GM18868 (cell line): ENCODE results near the gene MARK2.
A peak's percentile ranks its signal among the peaks of the same experiment; 100 is the strongest.

ENCODE experiments used
- ATAC-seq: cut with Tn5 transposase; IDR thresholded peaks from one replicate; pipeline ENCODE4 v1.9.1; 2021; ENCODE audit warnings: mild to moderate bottlenecking, moderate library complexity; ENCODE audit not compliant: unreplicated experiment

MARK2 gene

GRCh38 chr11:63907808-63908530 lies 69.1 kb downstream of the MARK2 start:
- no peak for ATAC-seq

- ATAC-seq, result no peak
Observed at GRCh38 chr11:63908631-63909401, 69.9 kb downstream of the MARK2 start.

- no peak for ATAC-seq
Observed at GRCh38 chr11:63909591-63910506, 70.9 kb downstream of the MARK2 start.

- no peak for ATAC-seq
Observed at GRCh38 chr11:63910675-63911074, 71.8 kb downstream of the MARK2 start.

GRCh38 chr11:63911440-63911839 lies 72.5 kb downstream of the MARK2 start:
- ATAC-seq, result no peak

GRCh38 chr11:63911876-63912275 lies 73.0 kb downstream of the MARK2 start:
- no peak for ATAC-seq

- no peak for ATAC-seq
Observed at GRCh38 chr11:63912678-63913077, 73.8 kb downstream of the MARK2 start.

GRCh38 chr11:63913866-63914830 lies 75.2 kb downstream of the MARK2 start:
- ATAC-seq, result no peak

- ATAC-seq, result no peak
Observed at GRCh38 chr11:63914896-63915691, 76.2 kb downstream of the MARK2 start.

- ATAC-seq, result peak; percentile 15
Observed at GRCh38 chr11:63915961-63916836, 77.3 kb downstream of the MARK2 start.

- peak; percentile 45 for ATAC-seq
Observed at GRCh38 chr11:63916837-63917691, 78.2 kb downstream of the MARK2 start, which contains the start of gene RCOR2. Gene RCOR2 (minus strand): TSS chr11:63917164. CDS start chr11:63916456, 708 bp downstream.

GRCh38 chr11:63917692-63918506 lies 79.0 kb downstream of the MARK2 start:
- no peak for ATAC-seq

- no peak for ATAC-seq
Observed at GRCh38 chr11:63918507-63919191, 79.7 kb downstream of the MARK2 start.

GRCh38 chr11:63919267-63920125 lies 80.6 kb downstream of the MARK2 start:
- no peak for ATAC-seq
